Uterus (tissue), 4 donors: ENCODE results near the gene MMP21. TPM values are rescaled to one million over a fixed set of nuclear protein-coding genes. Genes with fewer than 3 reads are reported as not detected.

ENCODE experiments used
- DNase-seq, 2 donors: peaks; one replicate each; pipeline ENCODE4 v3.0.0-alpha.2; 2019 to 2020
- H3K27ac ChIP-seq, 2 donors: fragments of 200-600 bp; sonication (generic); 1 replicate in 1 of 2; 2 replicates in 1 of 2; pipeline ENCODE4 v1.5.1; 2016 to 2018
- H3K27me3 ChIP-seq, 2 donors: fragments of 200-600 bp; sonication (generic); one replicate each; pipeline ENCODE4 v1.5.1; 2018 to 2019; ENCODE audit warnings: control low read depth in 1 of 2
- H3K36me3 ChIP-seq, 2 donors: fragments of 200-600 bp; sonication (generic); one replicate each; pipeline ENCODE4 v1.5.1; 2019; ENCODE audit warnings: control low read depth in 1 of 2
- H3K4me1 ChIP-seq, 2 donors: fragments of 200-600 bp; sonication (generic); one replicate each; pipeline ENCODE4 v1.5.1; 2018 to 2019; ENCODE audit warnings: control low read depth in 1 of 2
- H3K4me3 ChIP-seq, 2 donors: fragments of 200-600 bp; sonication (generic); 1 replicate in 1 of 2; 2 replicates in 1 of 2; pipeline ENCODE4 v1.5.1; 2018 to 2019; ENCODE audit warnings: mild to moderate bottlenecking in 1 of 2
- H3K9me3 ChIP-seq, 2 donors: fragments of 200-600 bp; sonication (generic); one replicate each; pipeline ENCODE4 v1.5.1; 2019; ENCODE audit warnings: control low read depth in 1 of 2
- POLR2A ChIP-seq, 2 donors: fragments of 450-650 bp; IDR thresholded peaks; one replicate each; pipeline ENCODE4 v1.6.1; 2016; ENCODE audit warnings: antibody characterized with exemption in 2 of 2, mild to moderate bottlenecking in 1 of 2, moderate library complexity in 1 of 2
- intact Hi-C: fragments of 100-400 bp; cut with DNase I; formaldehyde crosslinking; loops from one replicate; pipeline ENCODE4 v1.15.1; 2023; ENCODE audit warnings: low total_unique reads
- total RNA-seq, 4 donors: library from RNA; depleted of rRNA in 3 of 4; stranded (reverse); fragments of >200 nt in 3 of 4; gene quantifications; one replicate each; pipeline versions ENCODE4 v1.1.0 to v1.2.4, GENCODE V29; 2014 to 2023
- TF ChIP-seq, protein P1 (sequence below), 4 experiments: fragments of 200-600 bp in 2 of 4; fragments of 450-650 bp in 2 of 4; sonication (generic) in 2 of 4; IDR thresholded peaks; one replicate each; pipeline ENCODE4 v1.5.1; 2016 to 2019; ENCODE audit warnings: antibody characterized with exemption in 4 of 4, mild to moderate bottlenecking in 2 of 4, moderate library complexity in 1 of 4
- donor health status: DM: yes; HTN: yes; CAD: no.

MMP21 gene
- total RNA-seq, 4 donors from 2014 or later, result 0.21 to 0.48 TPM; not detected in 2

GRCh38 chr10:125765835-125766234, 9.8 kb downstream of the MMP21 start:
- Histone ChIP-seq H3K27ac (no peak overlapping the region), H3K4me1 (no peaks in the 10 kb centered on the region), H3K9me3 (no peaks in the 10 kb centered on the region), H3K4me3 (no peak overlapping the region), H3K36me3 (no peaks in the 10 kb centered on the region), H3K27me3 (no peaks in the 10 kb centered on the region)
- TF ChIP-seq, protein P1, sequence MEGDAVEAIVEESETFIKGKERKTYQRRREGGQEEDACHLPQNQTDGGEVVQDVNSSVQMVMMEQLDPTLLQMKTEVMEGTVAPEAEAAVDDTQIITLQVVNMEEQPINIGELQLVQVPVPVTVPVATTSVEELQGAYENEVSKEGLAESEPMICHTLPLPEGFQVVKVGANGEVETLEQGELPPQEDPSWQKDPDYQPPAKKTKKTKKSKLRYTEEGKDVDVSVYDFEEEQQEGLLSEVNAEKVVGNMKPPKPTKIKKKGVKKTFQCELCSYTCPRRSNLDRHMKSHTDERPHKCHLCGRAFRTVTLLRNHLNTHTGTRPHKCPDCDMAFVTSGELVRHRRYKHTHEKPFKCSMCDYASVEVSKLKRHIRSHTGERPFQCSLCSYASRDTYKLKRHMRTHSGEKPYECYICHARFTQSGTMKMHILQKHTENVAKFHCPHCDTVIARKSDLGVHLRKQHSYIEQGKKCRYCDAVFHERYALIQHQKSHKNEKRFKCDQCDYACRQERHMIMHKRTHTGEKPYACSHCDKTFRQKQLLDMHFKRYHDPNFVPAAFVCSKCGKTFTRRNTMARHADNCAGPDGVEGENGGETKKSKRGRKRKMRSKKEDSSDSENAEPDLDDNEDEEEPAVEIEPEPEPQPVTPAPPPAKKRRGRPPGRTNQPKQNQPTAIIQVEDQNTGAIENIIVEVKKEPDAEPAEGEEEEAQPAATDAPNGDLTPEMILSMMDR (IDR thresholded peaks at IDR 0.05), result no peak
- TF ChIP-seq POLR2A (IDR thresholded peaks at IDR 0.05), result no peak
- intact Hi-C loops, result no loop called here
- no peak for DNase-seq

DNA sequence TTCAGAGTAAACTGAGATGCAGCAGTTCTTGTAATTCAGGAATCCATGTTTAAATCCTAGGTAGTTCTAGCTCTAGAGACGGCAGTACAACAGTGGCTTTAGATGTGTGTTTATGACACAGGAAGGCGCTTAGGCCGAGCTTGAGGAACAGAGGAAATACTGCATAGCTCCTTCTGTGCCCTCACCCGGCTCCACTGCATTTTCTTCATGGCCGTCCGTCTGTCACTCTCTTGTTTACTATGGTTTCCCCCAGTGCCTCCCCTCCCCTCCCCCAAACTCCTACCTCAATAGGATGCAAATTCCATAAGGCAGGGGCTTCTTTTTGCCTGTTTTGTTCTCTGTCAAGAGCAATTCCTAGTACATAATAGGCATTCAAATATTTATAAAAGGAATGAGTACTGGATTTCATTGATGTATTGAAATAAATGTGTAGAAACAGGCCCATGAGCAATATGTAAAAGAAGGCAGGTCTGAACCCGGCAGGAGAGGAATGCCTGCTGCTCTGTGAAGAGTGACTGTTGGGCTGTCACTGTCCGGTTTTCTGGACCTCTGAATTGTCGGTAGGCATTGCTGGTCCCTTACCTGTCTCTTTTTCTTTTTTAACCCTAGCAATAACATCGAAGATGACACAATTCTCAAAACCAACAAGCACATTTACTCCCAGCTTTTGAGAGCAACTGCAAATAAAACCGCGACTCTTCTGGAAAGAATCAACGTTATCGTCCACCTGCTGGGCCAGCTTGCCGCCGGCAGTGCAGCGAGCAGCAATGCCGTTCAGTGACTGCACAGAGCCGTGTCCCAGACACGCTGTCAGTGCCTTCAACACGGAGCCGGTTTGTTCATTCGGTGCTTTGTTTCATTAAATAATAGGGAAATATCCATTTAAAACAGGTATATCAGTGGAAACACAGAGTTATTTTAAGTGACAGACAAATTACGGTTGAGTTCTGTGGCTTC, 12.7 kb downstream of the MMP21 start:
- no peaks in the 10 kb centered on the region for H3K4me1 ChIP-seq
- no peaks in the 10 kb centered on the region for H3K27me3 ChIP-seq
- intact Hi-C loops, result no loop called here
- no peak for TF ChIP-seq POLR2A (IDR thresholded peaks at IDR 0.05)
- TF ChIP-seq, protein P1 (IDR thresholded peaks at IDR 0.05), result no peak
- DNase-seq, result no peak
- no peaks in the 10 kb centered on the region for H3K36me3 ChIP-seq
- H3K9me3 ChIP-seq, result no peaks in the 10 kb centered on the region
- no peak overlapping the region for H3K4me3 ChIP-seq
- H3K27ac ChIP-seq, result no peak overlapping the region

DNA sequence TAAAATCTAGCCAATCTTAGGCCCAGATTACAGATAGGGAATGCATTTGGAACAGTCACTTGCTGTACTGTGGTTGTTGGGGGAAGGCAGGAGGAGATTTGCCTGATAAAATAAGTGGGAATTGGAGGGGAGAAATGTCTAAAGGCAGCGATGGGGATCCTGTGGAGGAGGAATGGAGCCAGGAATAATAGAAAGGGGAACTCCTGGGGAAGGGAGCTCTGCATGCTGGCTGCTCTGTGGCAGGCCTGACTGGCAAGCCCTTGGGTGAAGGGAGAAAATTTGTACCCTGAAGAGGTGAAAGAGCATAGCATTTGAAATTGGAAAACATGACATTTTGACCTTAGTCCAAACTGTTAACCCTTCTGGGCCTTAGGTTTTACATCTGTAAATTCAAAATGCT, 13.7 kb downstream of the MMP21 start:
- intact Hi-C loops, result no loop called here
- H3K27me3 ChIP-seq, result no peaks in the 10 kb centered on the region
- H3K27ac ChIP-seq, result no peak overlapping the region
- H3K36me3 ChIP-seq, result no peaks in the 10 kb centered on the region
- no peaks in the 10 kb centered on the region for H3K9me3 ChIP-seq
- TF ChIP-seq, protein P1 (IDR thresholded peaks at IDR 0.05), result no peak
- TF ChIP-seq POLR2A (IDR thresholded peaks at IDR 0.05), result no peak
- DNase-seq, result no peak
- no peak overlapping the region for H3K4me3 ChIP-seq
- no peaks in the 10 kb centered on the region for H3K4me1 ChIP-seq

- Histone ChIP-seq H3K27ac (no peak overlapping the region), H3K27me3 (no peaks in the 10 kb centered on the region), H3K9me3 (no peaks in the 10 kb centered on the region), H3K4me1 (no peaks in the 10 kb centered on the region), H3K36me3 (no peaks in the 10 kb centered on the region), H3K4me3 (no peak overlapping the region)
- DNase-seq, result no peak
- intact Hi-C loops, result no loop called here
- TF ChIP-seq, protein P1 (IDR thresholded peaks at IDR 0.05), result no peak
- no peak for TF ChIP-seq POLR2A (IDR thresholded peaks at IDR 0.05)
Measured at GRCh38 chr10:125757742-125758141, 17.9 kb downstream of the MMP21 start.

- H3K27ac ChIP-seq, result no peak overlapping the region
- intact Hi-C loops, result no loop called here
- H3K36me3 ChIP-seq, result no peaks in the 10 kb centered on the region
- H3K4me1 ChIP-seq, result no peaks in the 10 kb centered on the region
- H3K4me3 ChIP-seq, result no peak overlapping the region
- no peaks in the 10 kb centered on the region for H3K9me3 ChIP-seq
- DNase-seq, result no peak
- TF ChIP-seq, protein P1 (IDR thresholded peaks at IDR 0.05), result no peak
- no peaks in the 10 kb centered on the region for H3K27me3 ChIP-seq
Measured at GRCh38 chr10:125756853-125757487, 18.7 kb downstream of the MMP21 start.
